GM18868 (cell line): ENCODE data around the gene PMF1.

Experiments
- ATAC-seq: cut with Tn5 transposase; IDR thresholded peaks from one replicate; pipeline ENCODE4 v1.9.1; 2021; ENCODE audit warnings: mild to moderate bottlenecking, moderate library complexity; ENCODE audit not compliant: unreplicated experiment

The PMF1 gene

GRCh38 chr1:156233426-156234127 lies 20.8 kb downstream of the PMF1 start:
- no peak for ATAC-seq

GRCh38 chr1:156236164-156236563 lies 23.4 kb downstream of the PMF1 start:
- no peak for ATAC-seq

- no peak for ATAC-seq
Measured at GRCh38 chr1:156238248-156238647, 25.4 kb downstream of the PMF1 start.

- ATAC-seq = no peak
Measured at GRCh38 chr1:156241311-156241811, 28.6 kb downstream of the PMF1 start.

- ATAC-seq = no peak
Measured at GRCh38 chr1:156241926-156242325, 29.1 kb downstream of the PMF1 start, which contains the start of gene BGLAP. Gene BGLAP, plus strand, starts transcription at chr1:156242184. Its CDS starts 48 bp downstream, at chr1:156242232.

GRCh38 chr1:156242738-156243137 lies 29.9 kb downstream of the PMF1 start:
- ATAC-seq = no peak

- ATAC-seq = no peak
Measured at GRCh38 chr1:156244126-156244525, 31.3 kb downstream of the PMF1 start.

GRCh38 chr1:156244712-156245111 lies 31.9 kb downstream of the PMF1 start:
- ATAC-seq = no peak

GRCh38 chr1:156245451-156246232 lies 32.8 kb downstream of the PMF1 start:
- ATAC-seq = no peak

- no peak for ATAC-seq
Measured at GRCh38 chr1:156246241-156246780, 33.5 kb downstream of the PMF1 start.

- ATAC-seq = no peak
Measured at GRCh38 chr1:156246781-156247459, 34.1 kb downstream of the PMF1 start.

- no peak for ATAC-seq
Measured at GRCh38 chr1:156247460-156248322, 34.9 kb downstream of the PMF1 start, which contains the start of gene PAQR6. Gene PAQR6, minus strand, starts transcription at chr1:156248056. Its CDS starts 1,325 bp downstream, at chr1:156246731.

- no peak for ATAC-seq
Measured at GRCh38 chr1:156248323-156248683, 35.5 kb downstream of the PMF1 start.

GRCh38 chr1:156249593-156249992 lies 36.8 kb downstream of the PMF1 start:
- ATAC-seq = no peak

GRCh38 chr1:156251527-156251926 lies 38.7 kb downstream of the PMF1 start:
- ATAC-seq = no peak

- ATAC-seq = no peak
Measured at GRCh38 chr1:156253634-156254033, 40.8 kb downstream of the PMF1 start.

GRCh38 chr1:156257711-156258110 lies 44.9 kb downstream of the PMF1 start:
- ATAC-seq = no peak

GRCh38 chr1:156258859-156259258 lies 46.1 kb downstream of the PMF1 start:
- ATAC-seq = no peak

- ATAC-seq = no peak
Measured at GRCh38 chr1:156259805-156260204, 47.0 kb downstream of the PMF1 start.

GRCh38 chr1:156260896-156261295 lies 48.1 kb downstream of the PMF1 start:
- no peak for ATAC-seq
